RPMI8226 (cell line): Measurements from ENCODE around the gene NRL.

Experiments used
- DNase-seq: peaks from one replicate; pipeline ENCODE4 v3.0.0-alpha.2; 2015

The NRL gene

DNA sequence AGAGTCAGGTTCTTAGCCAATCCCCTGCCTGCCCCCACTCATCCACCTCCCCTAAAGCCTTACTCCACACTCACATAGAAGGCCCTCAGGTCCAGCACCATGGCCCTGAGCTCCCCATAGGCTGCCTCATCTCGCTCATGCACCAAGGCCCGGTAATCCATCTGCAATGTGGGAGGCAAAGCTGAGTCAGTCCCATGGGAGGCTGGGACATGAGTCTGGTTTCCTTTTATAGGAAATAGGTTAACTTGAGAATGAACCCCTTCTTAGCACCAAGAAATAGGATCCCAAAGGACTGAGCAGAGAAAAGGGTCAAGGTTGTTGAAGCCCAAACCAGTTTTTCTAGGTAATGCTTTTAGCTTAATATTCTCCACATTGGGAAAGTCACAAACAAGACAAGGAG is 28.8 kb upstream of the NRL start:
- no peak for DNase-seq

DNA sequence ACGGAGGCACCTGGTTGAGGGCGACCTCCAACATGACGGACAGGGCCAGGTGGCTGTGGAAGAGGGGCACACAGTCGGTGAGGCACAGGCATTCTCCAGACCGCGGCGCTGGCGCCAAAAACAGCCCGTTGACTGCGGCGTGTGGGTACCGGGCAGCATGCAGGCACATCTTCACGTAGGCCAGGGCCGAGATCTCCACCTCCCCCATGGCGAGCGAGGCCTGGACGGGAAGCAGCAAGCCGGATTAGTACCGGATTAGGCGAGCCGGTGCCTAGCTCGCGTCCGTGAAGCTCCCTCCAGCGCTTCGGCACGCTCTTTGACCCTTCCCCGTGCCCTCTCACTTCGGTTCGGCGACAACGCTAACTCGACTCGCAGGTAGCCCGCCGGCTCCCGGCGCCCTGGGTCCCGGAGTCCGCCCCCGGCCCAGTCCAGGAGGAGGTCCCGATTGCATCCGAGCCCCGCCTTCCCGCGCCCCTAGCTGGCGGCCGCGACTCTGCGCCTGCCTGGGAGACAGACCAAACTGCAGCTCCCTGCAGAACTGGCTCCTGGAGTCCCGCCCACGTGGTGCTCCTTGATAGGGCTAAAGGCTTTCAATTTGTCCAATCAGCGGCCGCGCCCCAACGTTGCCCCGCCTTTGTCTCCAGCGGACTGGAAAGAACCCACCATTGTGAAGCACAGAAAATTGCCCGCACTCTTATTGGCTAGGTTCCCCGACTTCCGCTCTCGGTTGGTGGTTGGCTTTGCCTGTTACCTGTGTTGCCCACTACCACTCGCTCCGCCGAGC is 26.5 kb upstream of the NRL start, which contains the start of gene EMC9:
Gene EMC9, minus strand, starts transcription at position 495 of the 784 bp plus-strand sequence. Its CDS starts 287 bp downstream, at position 208.
- DNase-seq: peak; percentile 98

DNA sequence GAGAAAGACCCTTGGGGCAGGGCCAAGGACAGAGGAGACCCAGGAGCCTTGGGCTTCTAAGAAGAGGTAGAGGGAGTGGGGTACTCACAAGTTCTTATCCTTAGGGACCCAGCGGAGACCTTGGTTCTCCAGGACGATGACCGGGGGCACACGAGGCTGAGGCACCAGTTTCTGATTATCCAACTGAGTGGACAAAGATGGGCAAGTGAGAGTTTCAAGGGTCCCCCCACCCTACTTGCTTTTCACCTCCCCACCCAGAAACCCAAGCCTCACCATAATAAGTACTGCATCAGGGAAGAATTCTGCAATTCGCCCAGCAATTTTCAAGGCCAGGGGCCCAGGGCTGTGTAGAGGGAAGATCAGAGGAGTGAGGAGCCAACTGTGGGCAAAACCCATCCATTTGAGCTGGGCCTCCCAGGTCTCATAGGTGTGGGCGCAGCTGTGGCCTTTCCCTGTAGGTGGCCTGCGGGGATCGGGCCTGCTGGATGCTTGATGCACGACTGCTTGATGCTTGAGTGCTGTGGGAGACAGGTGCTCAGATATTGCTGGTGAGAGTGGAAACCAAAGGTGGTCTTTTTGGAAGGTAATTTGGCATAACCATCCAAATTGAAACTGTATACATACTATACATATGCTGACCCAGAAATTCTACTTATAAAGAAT is 24.7 kb upstream of the NRL start:
- peak; percentile 59 for DNase-seq

DNA sequence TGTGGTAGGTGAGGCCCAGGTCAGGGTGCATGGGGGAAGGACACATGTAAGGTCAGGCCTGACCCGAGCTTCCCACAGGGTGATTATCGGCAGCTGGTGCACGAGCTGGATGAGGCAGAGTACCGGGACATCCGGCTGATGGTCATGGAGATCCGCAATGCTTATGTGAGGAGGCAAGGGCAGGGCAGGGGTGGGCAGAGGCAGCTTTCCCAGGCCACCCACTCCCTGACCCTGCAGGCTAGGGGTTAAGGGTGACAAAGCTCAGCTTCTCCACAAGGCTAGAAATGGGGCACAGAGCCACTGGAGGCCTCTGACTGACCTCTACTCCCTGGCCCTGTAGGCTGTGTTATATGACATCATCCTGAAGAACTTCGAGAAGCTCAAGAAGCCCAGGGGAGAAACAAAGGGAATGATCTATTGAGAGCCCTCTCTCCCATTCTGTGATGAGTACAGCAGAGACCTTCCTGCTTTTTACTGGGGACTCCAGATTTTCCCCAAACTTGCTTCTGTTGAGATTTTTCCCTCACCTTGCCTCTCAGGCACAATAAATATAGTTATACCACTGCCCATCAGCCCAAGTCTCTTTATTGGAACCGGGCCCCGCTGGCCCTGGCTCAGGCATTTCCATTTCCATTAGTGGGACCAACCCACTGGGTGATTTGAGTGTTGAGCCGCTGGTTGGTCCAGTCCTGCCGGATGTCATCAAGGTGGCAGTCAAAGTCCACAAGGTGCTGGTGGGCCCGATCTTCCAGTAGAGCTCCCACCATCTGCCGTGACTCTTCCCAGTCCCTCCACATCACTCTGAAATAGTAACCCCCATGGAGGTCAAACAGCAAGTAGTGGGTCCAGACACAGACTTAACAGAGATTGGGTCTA is 23.9 kb upstream of the NRL start:
- no peak for DNase-seq

DNA sequence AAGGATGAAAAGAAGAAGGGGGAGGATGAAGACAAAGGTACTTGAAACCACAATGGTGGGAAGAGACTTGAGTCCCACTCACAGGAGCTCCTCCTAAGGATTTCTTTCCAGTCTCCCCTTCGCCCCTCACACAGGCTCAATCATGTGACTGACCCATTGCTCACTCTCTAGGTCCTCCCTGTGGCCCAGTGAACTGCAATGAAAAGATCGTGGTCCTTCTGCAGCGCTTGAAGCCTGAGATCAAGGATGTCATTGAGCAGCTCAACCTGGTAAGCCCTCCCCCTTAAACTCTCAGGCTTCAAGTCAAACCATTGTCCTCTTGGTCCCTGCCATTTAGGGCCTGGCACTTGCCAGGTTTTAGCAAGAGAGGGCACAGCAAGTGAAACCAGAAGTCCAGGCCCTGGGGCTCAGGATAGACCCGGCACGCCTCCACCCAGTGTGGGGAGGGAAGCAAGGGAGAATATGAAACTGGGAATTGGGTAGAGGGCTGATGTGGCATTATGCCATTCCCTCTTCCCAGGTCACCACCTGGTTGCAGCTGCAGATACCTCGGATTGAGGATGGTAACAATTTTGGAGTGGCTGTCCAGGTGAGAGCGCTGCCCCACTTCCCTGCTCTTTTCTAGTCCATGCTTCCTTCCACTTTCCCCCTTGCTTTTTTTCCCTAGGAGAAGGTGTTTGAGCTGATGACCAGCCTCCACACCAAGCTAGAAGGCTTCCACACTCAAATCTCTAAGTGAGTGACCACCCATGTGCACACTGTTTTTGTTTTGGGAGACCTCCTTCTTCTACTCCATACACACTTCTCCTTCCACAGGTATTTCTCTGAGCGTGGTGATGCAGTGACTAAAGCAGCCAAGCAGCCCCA is 23.0 kb upstream of the NRL start:
- DNase-seq: no peak

DNA sequence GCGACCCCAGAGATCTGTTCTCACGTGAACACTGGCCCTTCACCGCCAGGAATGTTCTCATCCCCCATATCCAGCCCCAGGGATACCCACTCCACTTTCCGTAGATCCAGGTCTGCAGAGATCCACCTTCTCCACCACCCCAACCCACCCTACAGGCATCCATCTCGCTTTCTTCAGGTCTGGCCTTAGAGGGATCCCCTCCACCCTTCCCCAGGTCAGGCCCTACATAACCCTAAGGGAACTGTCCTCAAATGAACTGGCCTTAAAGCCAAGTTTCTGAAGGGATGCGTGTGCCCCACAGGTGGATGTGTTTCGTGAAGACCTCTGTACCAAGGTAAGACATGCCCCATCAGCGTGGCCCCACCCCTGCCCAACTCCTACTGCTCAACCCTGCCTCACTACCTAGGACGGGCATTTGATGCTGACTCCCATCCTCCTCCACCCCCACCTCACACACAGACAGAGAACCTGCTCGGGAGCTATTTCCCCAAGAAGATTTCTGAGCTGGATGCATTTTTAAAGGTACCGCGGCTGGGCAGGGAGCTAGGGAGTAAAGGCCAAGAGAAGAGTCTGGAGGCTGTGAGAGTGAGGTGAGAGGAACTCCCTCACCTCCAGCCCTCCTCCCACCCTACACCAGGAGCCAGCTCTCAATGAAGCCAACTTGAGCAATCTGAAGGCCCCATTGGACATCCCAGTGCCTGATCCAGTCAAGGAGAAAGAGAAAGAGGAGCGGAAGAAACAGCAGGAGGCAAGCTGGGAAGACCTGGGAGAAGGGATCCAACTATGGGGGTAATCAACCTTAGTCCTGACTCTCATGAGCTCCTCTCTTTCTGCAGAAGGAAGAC is 22.2 kb upstream of the NRL start:
- no peak for DNase-seq

DNA sequence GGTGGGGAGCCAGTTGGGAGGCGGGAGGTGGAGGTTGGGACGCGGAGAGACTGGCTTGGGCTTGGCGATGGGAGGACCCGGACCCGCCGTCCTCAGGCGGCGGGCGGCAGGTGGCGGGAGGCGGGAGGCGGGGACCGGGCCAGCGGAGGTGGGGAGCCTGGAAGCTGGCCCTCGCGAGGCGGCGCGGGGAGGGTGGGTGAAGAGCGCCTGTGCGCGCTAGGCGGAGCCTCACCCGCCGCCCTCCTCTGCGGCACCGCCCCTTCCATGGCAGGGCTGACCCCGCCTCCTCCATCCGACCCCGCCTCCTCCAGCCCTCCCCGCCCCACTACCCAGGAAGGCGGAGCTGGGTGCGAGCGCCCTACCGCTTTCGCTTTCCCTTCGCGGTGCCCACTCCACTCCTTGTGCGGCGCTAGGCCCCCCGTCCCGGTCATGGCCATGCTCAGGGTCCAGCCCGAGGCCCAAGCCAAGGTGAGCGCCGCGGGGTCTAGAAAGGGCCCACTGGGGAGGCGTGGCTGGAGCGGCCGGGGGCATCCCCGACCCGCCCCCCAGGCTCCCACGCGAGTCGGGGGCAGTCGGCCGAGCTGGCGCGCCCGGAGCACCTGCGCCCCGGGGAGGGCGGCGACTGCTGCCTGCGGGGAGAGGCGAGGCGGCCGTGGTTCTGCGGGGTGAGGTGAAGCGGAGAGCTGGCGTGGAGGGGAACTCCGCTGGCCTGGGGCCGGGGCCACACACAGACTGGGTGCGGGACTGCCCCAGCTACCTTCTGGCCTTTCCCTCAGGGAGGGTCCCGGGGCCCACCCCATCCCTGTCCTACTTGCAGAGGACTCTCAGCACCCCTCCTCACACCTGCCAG is 21.3 kb upstream of the NRL start, which contains the start of gene PSME1:
Gene PSME1, plus strand, starts transcription at position 361 of the 850 bp plus-strand sequence. Its CDS starts 69 bp downstream, at position 430.
- peak; percentile 92 for DNase-seq

DNA sequence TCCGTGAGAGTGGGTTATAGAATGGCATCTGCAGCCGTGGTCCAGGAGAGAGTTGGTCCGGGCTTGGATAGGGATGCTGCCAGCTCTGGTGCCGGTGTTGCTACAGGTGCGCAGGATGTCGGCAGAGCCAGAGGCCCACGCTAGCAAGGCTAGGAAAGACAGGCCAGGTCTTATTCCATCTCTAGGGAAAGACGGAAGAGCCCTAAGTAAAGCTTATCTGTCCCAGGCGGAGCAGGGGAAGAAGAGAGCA is 20.8 kb upstream of the NRL start:
- peak; percentile 38 for DNase-seq

DNA sequence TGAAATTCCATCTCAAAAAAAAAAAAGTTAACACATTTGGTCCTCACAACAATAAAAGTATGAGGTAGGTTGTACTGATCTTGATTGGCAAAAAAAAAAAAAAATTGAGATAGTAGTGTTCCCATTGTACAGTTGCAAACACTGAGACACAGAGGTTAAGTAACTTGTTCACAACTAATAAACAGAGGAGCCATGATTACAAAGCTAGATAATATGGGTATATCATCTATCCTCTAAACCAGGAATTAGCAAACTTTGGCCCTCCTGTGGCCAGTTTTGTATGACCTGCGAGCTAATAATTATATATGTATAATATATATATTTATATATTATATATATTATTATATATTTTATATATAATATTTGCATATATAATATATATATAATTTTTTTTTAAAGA is 19.0 kb upstream of the NRL start:
- no peak for DNase-seq

DNA sequence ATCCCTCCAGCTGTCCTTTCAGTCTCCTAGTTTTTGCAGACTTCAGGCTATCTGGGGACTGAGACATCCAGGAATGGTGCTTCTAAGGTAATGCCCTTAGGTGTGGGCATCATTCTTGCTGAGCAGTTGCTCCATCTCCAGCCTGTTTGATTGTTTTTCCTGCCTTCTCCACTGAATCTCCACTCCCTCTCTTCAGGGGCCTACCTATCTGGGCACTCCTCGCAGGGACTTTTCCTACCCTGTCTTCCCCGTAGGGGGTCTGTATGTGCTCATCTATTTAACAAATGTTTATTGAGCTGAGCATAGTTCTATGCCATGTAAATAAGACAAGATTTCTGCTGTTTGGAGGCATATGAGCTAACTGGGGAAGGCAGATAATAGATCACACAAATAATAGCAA is 18.2 kb upstream of the NRL start:
- no peak for DNase-seq

DNA sequence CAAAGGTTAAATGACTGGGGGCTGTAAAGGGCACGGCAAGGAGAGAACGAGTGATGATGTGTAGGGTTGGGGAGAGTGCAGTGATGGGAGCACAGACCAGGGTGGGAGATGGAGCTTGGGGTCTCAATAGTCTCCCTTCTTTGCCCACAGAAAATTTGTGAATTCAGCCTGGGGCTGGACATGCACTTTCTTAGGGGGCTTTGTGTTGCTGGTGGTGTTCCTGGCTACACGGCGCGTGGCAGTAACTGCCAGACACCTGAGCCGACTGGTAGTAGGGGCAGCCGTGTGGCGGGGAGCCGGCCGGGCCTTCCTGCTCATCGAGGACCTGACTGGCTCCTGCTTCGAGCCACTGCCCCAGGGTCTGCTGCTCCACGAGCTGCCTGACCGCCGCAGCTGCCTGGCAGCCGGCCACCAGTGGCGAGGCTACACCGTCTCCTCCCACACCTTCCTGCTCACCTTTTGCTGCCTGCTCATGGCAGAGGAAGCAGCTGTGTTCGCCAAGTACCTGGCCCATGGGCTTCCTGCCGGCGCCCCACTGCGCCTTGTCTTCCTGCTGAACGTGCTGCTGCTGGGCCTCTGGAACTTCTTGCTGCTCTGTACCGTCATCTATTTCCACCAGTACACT is 17.4 kb upstream of the NRL start:
- peak; percentile 86 for DNase-seq

DNA sequence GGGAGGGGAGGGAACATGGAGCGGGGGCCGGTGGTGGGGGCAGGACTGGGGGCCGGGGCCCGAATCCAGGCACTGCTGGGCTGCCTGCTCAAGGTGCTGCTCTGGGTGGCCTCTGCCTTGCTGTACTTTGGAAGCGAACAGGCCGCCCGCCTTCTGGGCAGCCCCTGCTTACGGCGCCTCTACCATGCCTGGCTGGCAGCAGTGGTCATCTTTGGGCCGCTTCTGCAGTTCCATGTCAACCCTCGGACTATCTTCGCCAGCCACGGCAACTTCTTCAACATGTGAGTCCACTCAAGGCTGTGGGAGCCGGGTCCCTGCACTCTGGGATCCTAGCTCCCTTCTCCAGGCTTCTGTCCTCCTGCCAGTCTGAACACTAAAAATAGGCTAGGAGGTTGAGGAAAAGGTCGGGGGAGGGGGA is 16.8 kb upstream of the NRL start:
- no peak for DNase-seq

DNA sequence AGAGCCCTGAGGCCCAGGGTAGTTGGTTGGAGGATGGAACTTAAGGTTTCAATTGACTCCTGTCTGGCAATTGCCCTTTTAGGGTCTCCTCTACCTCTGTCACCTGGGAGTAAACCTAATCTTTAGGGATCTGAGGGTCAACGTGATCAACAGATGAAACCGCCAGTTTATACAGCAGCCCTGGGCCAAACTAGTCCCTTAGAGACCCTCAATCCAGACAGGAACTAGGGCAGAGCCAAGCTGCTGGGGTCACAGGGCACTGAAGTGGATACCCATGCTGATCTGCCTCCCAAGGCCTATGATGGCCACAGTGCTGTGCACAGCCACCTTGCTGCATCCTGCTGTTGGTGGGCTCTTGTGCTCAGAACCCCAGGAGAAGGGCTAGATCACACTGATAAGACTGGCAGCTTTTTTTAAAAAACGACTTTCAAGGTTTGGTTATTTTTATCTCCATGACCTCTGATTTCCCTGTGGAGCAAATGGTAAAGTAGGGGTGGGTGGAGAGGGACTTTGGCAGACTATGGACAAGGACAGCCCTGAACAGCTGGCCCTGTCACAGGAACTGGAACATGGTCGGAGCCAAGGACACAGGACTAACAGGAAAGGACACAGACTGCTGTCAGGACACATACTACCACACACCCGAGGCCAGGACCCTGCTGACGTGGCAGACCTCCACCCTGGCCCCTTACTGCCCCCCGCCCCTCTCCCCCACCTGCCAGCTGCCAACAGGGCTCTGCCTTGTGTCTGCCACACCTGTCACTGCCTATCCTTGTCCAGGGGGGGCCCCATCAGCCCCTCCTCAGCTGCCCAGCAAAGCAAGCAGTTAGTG is 16.2 kb upstream of the NRL start:
- DNase-seq: no peak

DNA sequence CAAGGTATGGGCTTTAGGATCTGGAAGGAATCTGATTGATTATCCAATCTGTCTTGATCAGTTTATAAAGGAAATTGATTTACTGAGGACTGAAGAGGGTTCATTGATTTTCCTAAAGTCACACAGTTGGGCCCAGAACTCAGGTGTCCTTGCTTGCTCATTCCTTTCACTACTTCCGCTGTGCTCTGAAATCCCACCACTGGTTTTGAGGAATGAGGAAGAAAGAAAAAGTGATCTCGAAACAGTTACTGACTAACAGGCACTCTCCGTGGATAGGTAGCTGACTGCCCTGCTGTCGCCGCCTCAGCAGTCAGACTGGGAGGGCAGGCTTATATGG is 15.6 kb upstream of the NRL start, which contains the start of gene FITM1:
Gene FITM1, plus strand, starts transcription at position 280 of the 337 bp plus-strand sequence. CDS start 905 bp downstream, outside the sequence.
- DNase-seq: no peak

DNA sequence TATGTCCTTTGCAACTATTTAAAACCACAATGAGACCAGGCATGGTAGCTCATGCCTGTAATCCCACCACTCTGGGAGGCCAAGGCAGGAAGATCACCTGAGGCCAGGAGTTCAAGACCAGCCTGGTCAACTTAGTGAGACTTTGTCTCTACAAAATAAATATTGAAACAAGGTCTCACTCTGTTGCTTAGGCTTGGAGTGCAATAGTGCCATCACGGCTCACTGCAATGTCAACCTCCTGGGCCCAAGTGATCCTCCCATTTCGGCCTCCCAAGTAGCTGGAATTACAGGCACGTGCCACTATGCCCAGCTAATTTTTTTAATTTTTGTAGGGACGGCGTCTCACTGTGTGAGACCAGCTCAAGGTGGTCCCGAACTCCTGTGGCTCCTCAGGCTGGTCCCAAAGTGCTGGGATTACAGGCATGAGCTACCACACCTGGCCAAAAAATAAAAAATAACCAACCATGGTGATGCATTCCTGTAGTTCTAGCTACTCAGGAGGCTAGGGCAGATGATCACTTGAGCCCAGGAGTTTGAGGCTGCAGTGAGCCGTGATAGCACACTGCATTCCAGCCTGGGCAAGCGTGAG is 14.8 kb upstream of the NRL start:
- DNase-seq: no peak

DNA sequence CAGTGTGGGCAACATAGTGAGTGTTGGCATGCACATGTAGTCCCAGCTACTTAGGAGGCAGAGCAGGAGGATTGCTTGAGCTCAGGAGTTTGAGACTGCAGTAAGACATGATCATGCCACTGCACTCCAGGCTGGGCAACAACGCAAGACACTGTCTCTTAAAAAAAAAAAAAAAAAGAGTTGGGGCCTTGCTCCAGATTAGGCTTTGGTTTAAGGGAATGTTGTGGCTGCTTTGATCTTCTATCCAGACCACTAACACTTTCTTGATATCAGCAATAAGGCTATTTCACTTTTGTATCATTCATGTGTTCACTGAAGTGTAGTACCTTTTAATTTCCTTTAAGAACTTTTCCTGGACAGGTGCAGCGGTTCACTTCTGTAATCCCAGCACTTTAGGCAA is 12.9 kb upstream of the NRL start:
- DNase-seq: no peak

DNA sequence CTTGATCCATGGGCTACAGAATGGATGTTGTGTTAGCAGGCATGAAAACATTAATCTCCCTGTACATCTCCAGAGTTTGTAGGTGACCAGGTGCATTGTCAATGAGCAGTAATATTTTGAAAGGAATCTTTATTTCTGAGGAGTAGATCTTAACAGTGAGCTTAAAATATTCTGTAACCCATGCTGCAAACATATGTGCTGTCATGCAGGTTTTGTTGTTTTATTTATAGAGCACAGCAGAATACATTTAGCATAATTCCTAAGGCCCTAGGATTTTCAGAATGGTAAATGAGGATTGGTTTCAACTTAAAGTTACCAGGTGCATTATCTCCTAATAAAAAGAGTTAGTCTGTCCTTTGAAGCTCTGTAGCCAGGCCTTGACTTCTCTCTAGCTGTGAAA is 12.2 kb upstream of the NRL start:
- no peak for DNase-seq
